Smooth muscle cell (in vitro differentiated cells): ENCODE results near the gene LAPTM4A. TPM values are rescaled to one million over a fixed set of nuclear protein-coding genes. Genes with fewer than 3 reads are reported as not detected.

Experiments used
- DNase-seq: peaks from one replicate; lab custom pipeline; 2025; ENCODE audit not compliant: unreplicated experiment; lab: John Stamatoyannopoulos, UW
- H2AFZ ChIP-seq: fragments of 200-600 bp; sonication (generic); 2 replicates; pipeline ENCODE4 v1.6.0; 2016; ENCODE audit warnings: antibody characterized with exemption, low read depth, mild to moderate bottlenecking
- H3F3A ChIP-seq: fragments of 200-600 bp; sonication (generic); 2 replicates; pipeline ENCODE4 v1.6.0; 2017; ENCODE audit warnings: antibody characterized with exemption, low read depth
- H3K27ac ChIP-seq: fragments of 200-600 bp; sonication (generic); 2 replicates; pipeline ENCODE4 v1.5.1; 2016; ENCODE audit warnings: low read depth, mild to moderate bottlenecking
- H3K27me3 ChIP-seq: fragments of 200-600 bp; sonication (generic); 2 replicates; pipeline ENCODE4 v1.6.1; 2016; ENCODE audit warnings: low read depth, mild to moderate bottlenecking
- H3K36me3 ChIP-seq: fragments of 200-600 bp; sonication (generic); 2 replicates; pipeline ENCODE4 v1.5.1; 2016; ENCODE audit warnings: low read depth
- H3K4me1 ChIP-seq: fragments of 200-600 bp; sonication (generic); 2 replicates; pipeline ENCODE4 v1.5.1; 2016; ENCODE audit warnings: low read depth
- H3K4me2 ChIP-seq: fragments of 200-600 bp; sonication (generic); 2 replicates; pipeline ENCODE4 v1.6.0; 2016; ENCODE audit warnings: mild to moderate bottlenecking
- H3K4me3 ChIP-seq: fragments of 200-600 bp; sonication (generic); 2 replicates; pipeline ENCODE4 v1.5.1; 2016; ENCODE audit warnings: mild to moderate bottlenecking
- H3K79me2 ChIP-seq: fragments of 200-600 bp; sonication (generic); 2 replicates; pipeline ENCODE4 v1.6.0; 2016; ENCODE audit warnings: low read depth, mild to moderate bottlenecking
- H3K9ac ChIP-seq: fragments of 200-600 bp; sonication (generic); 2 replicates; pipeline ENCODE4 v1.6.0; 2016; ENCODE audit warnings: low read depth
- H3K9me3 ChIP-seq: fragments of 200-600 bp; sonication (generic); replicated peaks from 2 replicates; pipeline ENCODE4 v1.5.1; 2016; ENCODE audit warnings: low read depth
- H4K20me1 ChIP-seq: fragments of 200-600 bp; sonication (generic); 2 replicates; pipeline ENCODE4 v1.6.0; 2016; ENCODE audit warnings: low read depth
- CTCF ChIP-seq: fragments of 200-600 bp; sonication (generic); IDR thresholded peaks from 2 replicates; pipeline ENCODE4 v1.5.1; 2017; ENCODE audit warnings: borderline replicate concordance, mild to moderate bottlenecking, antibody characterized with exemption; ENCODE audit not compliant: insufficient read depth, poor library complexity, severe bottlenecking
- WGBS: methylation state at CpG from one replicate; pipeline ENCODE4 v1.1.7; 2016; ENCODE audit warnings: low lambda C conversion rate; 5-methylcytosine and 5-hydroxymethylcytosine counted together
- polyA plus RNA-seq: library from polyadenylated mRNA; unstranded; fragments of >200 nt; fragmentation: Nextera tagmentation; extraction: Ambion mirVana; gene quantifications from 2 replicates; pipeline ENCODE4 v1.2.1, GENCODE V29; 2016
- total RNA-seq: library from RNA; depleted of rRNA; stranded (reverse); fragments of >200 nt; gene quantifications from 2 replicates; pipeline ENCODE4 v1.2.3, GENCODE V29; 2014

LAPTM4A gene
- total and polyA plus RNA-seq, 2 experiments from 2014 or later = 423 to 466 TPM

- Histone ChIP-seq H3K9me3 (no peaks in the 10 kb centered on the region), H3K27ac (no peak overlapping the region), H3K4me3 (no peak overlapping the region), H2AFZ (no peak overlapping the region), H3K4me1 (no peaks in the 10 kb centered on the region), H3K36me3 (peaks cover 36% of the 10 kb centered on the region), H3F3A (no peaks in the 10 kb centered on the region), H3K9ac (no peak overlapping the region), H3K4me2 (no peak overlapping the region), H4K20me1 (peaks cover 73% of the 10 kb centered on the region), H3K27me3 (no peaks in the 10 kb centered on the region), H3K79me2 (peaks cover 30% of the 10 kb centered on the region)
- no peak for TF ChIP-seq CTCF
- no peak for DNase-seq
- 97% methylated on average over 2 of the region's 2 CpGs for WGBS
Measured at GRCh38 chr2:20034821-20035220, 16.6 kb downstream of the LAPTM4A start.

DNA sequence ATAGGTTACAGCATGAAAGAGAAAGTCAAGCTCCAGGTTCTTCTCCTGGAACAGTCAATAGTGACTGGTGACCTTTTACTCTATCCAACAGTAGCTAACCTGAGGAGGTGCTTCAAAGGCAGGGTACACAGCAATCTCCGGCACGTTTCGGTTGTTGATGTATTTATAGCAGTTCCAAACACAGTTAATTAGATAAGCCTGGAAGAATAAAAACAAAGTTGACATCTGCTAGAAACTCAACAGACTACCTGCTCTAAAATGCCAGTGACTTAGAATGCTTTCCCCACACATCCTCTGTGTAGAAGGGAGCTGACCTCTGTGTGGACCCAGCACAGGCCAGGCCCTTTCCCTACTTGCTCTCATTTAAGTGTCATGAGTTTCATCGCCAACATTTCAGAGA is 17.2 kb downstream of the LAPTM4A start:
- 91% methylated on average over 4 of the region's 4 CpGs for WGBS
- Histone ChIP-seq H4K20me1 (peaks cover 73% of the 10 kb centered on the region), H3K4me3 (no peak overlapping the region), H3K9ac (no peak overlapping the region), H3K36me3 (peaks cover 36% of the 10 kb centered on the region), H3K4me2 (no peak overlapping the region), H2AFZ (no peak overlapping the region), H3K27me3 (no peaks in the 10 kb centered on the region), H3F3A (peaks cover 4% of the 10 kb centered on the region), H3K27ac (no peak overlapping the region), H3K4me1 (no peaks in the 10 kb centered on the region), H3K79me2 (peaks cover 25% of the 10 kb centered on the region), H3K9me3 (no peaks in the 10 kb centered on the region)
- no peak for DNase-seq
- no peak for TF ChIP-seq CTCF

DNA sequence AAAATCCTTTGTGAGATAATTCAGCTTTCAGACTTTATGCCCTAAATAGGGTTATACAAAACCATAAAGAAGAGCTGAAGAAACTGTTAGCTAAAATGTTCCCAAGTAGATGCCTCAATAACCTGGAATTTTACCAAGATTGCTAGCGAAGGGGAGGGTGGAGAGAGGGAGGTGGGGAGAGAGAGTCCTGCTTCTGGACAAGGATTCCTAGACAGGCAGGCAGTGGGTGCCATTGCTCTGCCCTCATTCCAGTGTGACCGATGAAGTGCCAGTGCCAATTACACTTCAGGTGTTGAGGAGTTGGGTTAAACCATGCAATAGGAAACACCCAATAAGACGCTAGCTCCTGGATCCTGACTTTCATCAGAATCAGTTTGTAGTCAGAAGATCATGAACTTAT is 18.1 kb downstream of the LAPTM4A start:
- peaks cover 36% of the 10 kb centered on the region for H3K36me3 ChIP-seq

More for the DNA sequence above, 18.1 kb downstream of the LAPTM4A start:
- DNase-seq = no peak
- Histone ChIP-seq H3K9me3 (no peaks in the 10 kb centered on the region), H3K27me3 (no peaks in the 10 kb centered on the region), H3K4me1 (no peaks in the 10 kb centered on the region), H2AFZ (no peak overlapping the region), H3K79me2 (peaks cover 17% of the 10 kb centered on the region), H3K4me3 (no peak overlapping the region), H3F3A (peaks cover 6% of the 10 kb centered on the region), H4K20me1 (peaks cover 66% of the 10 kb centered on the region), H3K9ac (no peak overlapping the region), H3K4me2 (no peak overlapping the region), H3K27ac (no peak overlapping the region)
- no peak for TF ChIP-seq CTCF
- 93% methylated on average over 3 of the region's 3 CpGs for WGBS
